GM19240 (cell line): ENCODE data around the gene CERT1.
"Not testable (repeated sequence)": the region's sequence is repeated elsewhere in the genome, so short reads cannot be mapped to it uniquely, and the experiment has no call there.

Experiments used
- DNase-seq: peaks from one replicate; pipeline ENCODE4 v3.0.0; 2011; ENCODE audit warnings: low spot score; ENCODE audit not compliant: insufficient read length

Gene CERT1

DNA sequence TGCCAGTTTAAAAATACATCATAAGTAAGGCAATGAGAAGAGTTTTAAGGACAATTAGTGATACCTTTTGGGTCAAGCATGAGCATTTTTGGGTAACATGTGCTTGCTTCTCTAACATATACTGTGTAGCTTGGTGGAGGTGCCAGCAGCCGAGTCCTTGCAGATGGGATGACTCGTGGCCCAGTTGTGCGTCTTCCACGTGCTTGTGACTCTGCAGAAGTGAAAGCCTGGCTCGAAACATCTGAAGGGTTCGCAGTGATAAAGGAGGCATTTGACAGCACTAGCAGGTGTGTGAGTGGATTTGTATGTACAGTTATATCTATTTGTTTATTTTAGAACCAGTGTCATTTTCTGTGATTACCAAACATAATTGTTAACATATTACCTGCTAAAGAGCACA lies 156.2 kb downstream of the CERT1 start:
- DNase-seq, result no peak

DNA sequence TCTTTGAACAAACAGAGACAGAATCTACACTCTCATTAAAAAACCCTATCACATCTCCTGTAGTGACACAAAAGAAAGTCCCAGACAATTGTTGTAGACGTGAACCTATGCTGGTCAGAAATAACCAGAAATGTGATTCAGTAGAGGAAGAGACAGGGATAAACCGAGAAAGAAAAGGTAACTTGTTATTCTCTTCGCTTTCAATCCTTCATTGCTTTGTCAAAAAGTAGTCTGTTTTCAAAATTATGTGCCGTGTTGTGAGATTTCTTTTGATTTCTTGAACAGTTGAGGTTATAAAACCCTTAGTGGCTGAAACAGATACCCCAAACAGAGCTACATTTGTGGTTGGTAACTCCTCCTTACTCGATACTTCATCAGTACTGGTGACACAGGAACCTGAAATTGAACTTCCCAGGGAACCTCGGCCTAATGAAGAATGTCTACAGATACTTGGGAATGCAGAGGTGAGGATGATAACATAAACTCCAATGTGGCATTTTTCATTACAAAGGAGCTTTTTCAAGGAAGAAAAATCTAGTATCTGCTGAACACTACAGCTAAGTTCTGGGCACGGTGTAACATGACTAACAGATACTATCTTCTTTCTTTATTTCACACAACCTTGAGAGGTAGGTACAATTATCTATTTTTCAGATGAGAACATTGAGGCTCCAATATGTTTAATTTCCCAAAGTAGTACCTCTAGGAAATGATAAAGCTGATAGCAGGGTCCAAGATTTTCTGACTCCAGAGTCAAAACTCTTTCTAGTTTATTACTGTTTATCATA lies 160.1 kb downstream of the CERT1 start:
- DNase-seq, result no peak

DNA sequence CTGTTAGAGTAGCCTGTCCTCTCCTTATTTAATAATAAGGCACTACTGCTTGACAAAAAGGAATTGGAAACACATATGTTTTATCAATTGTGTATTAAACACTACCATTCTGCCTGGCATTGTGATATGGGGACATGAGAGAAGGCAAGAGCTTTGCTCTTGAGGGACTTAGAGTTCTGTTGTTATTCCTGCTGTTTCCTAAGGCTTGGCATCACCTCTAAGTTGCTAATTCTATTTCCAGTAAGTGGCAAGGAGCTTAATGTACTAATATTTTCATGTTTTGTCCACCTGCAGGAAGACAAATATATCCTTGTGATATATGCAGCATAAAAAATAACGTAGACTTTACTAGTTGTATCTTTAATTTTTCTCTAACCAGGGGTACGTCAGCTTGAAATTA lies 161.8 kb downstream of the CERT1 start:
- no peak for DNase-seq

DNA sequence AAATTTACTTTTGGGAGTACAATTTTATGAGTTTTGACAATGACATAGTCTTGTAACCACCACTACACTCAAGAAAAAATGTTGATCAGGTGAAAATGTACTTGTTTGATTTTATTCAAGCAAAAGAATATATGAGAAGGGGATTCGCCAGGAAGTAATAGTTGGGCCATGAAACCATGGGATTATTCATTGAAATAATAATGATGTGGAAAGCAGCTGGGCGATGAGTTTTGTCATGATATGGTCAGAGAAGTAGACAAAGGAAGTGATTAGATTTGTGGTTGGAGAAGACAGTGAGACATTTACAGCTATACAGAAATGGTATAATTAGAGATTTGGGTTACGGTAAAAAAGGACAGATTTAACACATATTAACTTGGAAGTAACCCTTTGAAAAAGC lies 163.2 kb downstream of the CERT1 start:
- no peak for DNase-seq

DNA sequence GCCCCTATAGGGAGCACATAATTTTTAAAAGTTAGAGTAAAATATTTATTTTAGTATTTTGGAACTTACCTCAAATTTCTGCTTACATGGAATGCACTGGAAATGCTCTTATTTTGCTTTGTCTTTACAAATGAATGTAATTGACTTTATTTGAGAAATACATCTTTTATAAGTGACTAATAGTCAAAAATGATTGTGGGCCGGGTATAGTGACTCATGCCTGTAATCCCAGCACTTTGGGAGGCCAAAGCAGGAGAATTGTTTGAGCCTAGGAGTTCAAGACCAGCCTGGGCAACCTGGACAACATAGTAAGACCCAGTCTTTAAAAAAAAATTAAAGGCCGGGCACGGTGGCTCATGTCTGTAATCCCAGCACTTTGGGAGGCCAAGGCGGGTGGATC lies 168.6 kb downstream of the CERT1 start:
- DNase-seq, result no peak

DNA sequence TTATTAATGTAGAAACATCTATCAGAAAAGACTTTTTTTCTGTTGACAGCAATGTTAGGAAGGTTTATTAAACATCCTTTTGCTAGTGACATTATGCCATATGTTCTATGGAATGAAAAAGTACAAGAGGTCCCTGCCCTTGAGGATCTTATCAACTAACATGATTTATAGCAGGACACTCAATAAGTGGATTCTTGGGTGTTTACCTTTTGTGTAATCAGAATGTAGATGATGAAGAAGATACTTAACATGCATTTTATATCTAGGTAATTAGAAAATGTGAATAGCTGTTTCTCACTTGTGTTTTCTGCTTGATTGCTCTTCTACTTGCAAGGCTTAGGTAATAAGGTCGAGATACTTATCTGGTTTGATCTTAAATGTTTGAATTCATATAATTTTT lies 169.5 kb downstream of the CERT1 start:
- DNase-seq, result no peak

DNA sequence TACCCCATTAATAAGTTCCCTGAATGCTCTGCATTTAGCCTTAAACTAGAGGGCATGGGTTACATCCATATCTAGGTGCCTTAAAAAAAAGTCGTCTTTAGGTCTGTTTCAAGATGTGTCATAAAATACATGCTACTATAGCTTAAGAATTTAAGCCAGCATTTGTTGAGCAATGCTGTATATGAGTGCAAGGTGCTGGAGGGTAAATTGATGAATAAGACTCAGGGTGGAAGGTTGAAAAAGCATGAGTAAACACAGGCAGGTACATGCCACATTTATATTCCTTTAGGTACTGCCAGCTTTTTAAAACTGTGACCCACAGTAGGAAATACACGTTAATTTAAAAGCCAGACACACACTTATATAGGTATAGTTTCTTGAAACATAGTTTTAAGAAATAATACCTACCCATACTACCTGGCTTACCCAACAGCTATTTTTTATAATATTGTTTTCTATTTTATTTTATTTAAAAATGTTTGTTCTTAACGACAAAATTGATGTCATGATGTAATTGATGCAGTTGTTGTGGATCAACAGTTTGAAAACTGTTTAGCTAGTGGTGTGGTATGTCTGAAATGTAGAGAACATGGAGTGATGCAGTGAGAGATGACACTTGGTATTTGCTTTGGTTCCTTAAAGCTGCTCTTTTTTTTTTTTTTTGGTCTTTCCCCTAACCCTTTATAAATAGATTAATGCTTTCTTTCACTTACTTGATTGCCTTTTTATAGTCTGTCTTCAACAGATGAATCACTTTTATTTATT lies 170.5 kb downstream of the CERT1 start:
- DNase-seq, result no peak

DNA sequence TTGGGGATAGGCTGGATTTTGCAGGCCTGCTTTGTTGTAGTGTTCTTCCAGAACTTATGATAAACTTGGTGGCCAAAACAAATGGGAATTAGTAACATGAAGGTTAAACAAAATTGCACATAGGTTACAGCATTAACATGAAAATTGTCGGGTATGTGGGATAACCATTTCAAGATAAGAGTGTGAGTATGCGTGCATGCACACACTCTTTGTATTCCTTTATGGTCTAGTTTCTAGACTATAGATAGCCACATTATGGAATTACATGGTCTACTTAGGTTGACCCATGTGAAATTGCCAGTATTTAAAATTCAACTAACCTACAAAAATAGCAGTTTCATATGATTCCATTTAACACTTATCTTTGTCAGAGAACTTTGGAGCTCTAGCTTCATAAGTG lies 173.0 kb downstream of the CERT1 start:
- DNase-seq, result no peak

DNA sequence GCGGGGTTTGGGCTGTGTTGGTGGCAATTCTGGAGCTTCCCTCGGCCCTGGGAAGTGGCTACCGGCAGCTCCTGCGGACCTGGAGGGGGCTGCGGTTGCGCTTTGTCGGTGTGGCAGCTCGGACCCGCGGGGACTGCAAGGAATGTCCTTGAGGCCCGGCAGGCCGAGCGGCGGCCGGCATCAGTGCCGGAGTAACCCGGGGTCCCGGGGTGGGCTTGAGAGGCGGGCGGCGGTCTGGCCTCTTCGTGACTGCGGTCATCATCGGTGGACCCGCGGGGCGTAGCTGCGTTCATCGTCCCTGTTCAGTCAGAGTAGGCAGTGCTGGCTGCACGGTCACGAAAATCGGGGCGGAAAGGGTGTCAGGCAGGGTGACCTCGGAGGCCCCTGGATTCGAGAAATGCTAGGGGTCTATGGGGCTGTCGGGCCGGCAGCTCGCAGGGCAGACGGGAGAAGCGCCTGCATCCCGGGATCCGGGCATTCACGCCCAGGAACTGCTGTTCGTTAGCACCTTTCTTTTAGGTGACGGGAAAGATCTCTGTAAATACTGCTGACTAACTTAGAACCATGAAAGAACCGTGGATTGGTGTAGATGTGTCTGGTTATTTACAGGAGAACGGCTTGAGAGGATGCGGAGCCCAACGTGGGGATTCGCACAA lies 173.9 kb downstream of the CERT1 start:
- no peak for DNase-seq

DNA sequence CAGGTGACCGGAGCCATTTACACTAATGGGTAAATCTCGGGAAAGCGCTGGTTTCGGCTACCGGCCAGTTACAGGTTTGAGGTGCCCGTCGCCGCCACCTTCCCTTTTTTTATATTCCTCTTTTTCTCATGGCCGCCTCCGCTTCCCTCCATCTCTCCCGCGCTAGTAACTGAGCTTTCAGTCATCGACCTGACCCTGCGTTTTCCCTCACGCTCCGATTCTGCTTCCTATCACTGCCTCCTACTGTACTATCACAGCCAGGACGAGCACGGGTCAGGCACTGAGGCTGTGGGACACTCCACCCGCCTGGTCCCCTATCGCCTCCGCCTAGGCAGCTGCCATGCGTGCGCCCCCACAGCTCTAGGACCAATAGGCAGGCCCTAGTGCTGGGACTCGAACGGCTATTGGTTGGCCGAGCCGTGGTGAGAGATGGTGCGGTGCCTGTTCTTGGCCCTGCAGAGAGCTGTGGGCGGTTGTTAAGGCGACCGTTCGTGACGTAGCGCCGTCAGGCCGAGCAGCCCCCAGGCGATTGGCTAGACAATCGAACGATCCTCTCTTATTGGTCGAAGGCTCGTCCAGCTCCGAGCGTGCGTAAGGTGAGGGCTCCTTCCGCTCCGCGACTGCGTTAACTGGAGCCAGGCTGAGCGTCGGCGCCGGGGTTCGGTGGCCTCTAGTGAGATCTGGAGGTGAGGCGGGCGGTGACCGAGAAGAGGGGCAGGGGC lies 174.7 kb downstream of the CERT1 start, which contains the start of gene HMGCR:
TSS of gene HMGCR (plus strand) at position 606 of the 722 bp plus-strand sequence. CDS start 5,386 bp downstream, outside the sequence.
- DNase-seq, result peak; percentile 85

DNA sequence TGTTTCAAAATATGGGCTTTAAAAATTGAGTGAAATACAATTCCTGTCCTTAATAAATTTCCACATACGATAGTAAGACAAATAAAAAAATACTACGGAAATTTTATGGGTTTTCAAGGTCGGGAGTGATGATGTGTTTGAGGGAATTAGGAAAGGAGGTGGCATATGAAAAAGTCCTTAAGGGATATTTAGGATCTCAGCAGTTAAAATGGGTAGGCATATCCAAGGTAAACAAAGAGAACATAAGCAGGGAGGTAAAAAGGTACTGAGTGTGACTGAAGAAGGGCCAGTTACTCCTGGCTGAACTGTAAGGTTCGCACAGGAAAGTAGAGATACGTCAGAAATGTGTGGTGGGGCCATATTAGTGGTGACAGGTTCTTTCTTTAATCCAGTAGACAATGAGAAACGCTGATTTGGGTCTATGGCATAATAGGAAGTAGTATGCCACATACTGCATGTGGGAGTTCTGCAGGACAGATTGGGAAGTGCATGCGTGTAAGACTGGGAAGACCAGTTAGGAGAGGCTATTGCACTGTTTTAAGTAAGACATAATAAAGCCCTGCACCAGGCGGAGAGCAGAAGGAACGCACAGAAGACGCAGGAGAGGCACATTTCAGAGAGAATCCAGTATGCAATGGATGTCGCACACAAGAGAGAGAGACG lies 175.3 kb downstream of the CERT1 start:
- DNase-seq, result peak; percentile 6

DNA sequence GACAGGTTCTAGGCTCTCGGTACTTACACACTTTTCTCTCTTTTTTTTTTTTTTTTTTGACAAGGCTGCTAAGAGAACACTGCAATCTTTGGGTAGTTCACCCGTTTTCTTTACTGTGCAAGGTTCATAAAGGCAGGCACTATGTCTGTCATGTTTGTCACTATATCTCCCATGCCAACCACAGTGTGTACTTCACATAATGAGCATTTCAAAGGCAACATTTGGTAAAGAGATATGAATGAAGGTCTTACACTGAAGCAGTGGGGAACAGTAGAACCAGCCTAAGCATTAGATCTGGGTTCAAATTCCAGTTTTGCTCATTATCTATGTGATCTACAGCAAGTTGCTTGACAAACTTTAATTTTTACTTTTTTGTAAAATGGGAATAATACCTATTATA lies 175.9 kb downstream of the CERT1 start:
- no peak for DNase-seq

DNA sequence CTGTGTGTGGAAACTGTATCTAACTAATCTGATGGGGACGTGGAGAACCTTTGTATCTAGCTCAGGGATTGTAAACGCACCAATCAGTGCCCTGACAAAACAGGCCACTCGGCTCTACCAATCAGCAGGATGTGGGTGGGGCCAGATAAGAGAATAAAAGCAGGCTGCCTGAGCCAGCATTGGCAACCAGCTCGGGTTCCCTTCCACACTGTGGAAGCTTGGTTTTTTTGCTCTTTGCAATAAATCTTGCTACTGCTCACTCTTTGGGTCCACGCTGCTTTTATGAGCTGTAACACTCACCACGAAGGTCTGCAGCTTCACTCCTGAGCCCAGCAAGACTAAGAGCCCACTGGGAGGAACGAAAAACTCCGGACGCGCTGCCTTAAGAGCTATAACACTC lies 177.0 kb downstream of the CERT1 start:
- DNase-seq, result not testable (repeated sequence)

DNA sequence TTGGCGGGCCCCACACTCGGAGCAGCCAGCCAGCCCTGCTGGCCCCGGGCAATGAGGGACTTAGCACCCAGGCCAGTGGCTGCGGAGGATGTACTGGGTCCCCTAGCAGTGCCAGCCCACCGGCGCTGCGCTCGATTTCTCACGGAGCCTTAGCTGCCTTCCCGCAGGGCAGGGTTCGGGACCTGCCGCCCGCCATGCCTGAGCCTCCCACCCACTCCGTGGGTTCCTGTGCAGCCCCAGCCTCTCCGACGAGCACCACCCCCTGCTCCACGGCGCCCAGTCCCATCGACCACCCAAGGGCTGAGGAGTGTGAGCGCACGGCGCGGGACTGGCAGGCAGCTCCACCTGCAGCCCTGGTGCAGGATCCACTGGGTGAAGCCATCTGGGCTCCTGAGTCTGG lies 177.7 kb downstream of the CERT1 start:
- DNase-seq, result not testable (repeated sequence)

DNA sequence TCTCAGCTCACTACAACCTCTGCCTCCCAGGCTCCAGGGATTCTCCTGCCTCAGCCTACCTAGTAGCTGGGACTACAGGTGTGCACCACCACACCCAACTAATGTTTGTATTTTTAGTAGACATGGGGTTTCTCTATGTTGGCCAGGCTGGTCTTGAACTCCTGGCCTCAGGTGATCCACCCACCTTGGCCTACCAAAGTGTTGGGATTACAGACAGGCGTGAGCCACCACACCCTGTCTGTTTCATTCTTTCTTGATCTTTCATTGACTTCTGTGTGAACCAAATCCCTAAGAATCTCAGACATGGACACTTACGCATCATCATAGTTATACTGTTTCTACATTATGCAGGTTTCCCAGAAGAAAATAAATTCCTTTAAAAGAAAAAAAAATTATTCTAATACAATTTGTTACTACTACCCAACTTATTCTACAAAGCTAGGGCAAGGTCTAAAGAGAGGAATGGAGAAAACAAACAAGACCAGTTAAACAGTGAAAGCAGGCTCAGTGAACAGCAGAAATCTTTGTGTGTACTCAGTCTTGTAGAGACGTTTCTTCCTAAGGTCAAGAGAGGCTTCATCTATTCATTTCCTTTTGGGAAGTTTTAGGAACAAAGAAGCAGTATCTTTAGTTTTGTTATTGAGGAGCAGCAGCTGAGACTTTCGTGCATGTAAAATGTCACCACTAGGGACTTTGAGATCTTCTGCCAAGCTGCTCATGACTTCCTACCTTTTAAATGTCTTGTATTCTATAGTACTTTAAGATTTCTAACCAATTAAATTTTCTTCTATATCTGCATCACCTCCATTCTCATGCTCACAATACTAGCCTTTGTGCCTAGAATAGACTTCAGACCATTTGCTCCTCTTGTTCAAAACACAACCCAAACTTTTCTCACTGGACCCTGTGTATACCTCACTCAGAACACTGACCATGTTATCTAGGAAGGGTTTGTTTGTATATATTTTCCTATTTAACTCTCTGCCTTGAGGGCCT lies 180.0 kb downstream of the CERT1 start:
- no peak for DNase-seq

DNA sequence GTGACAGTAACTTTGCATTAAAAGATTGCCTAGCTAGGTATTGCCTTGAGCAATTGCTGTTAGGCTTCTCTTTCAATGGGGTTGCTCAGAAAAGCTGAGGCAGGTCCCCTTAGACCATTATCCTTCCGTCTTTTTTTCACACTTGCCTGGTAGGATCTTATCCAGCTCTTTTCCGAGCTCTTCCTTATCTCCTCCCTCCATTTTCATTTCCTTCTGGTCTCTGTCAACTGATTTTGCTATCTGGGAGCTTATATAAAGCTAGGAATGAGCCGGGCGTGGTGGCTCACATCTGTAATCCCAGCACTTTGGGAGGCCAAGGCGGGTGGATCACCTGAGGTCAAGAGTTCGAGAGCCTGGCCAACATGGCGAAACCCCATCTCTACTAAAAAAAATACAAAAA lies 181.0 kb downstream of the CERT1 start:
- no peak for DNase-seq
